SK-N-SH treated with all-trans-retinoic acid at 6 μM for 48 hours (cell line): ENCODE results near the gene CHRNA3.

Experiments used
- ATAC-seq: fragments of 200-7000 bp; cut with Tn5 transposase; 3 replicates; pipeline ENCODE4 v1.9.1; 2020; ENCODE audit warnings: mild to moderate bottlenecking, moderate library complexity
- BACH2 ChIP-seq: fragments of 250-450 bp; sonication (Bioruptor Pico); IDR thresholded peaks from 2 replicates; pipeline ENCODE4 v1.9.0; 2021; ENCODE audit warnings: mild to moderate bottlenecking, borderline replicate concordance
- CREB5 ChIP-seq: fragments of 250-450 bp; sonication (Bioruptor Pico); IDR thresholded peaks from 2 replicates; pipeline ENCODE4 v1.5.1; 2020; ENCODE audit warnings: low read depth, mild to moderate bottlenecking, moderate library complexity
- ESRRG ChIP-seq: fragments of 250-450 bp; sonication (Bioruptor Pico); IDR thresholded peaks from 2 replicates; pipeline ENCODE4 v1.6.1; 2021; ENCODE audit warnings: mild to moderate bottlenecking
- GLIS3 ChIP-seq: fragments of 250-450 bp; sonication (Bioruptor Pico); IDR thresholded peaks from 2 replicates; pipeline ENCODE4 v1.5.0; 2020; ENCODE audit warnings: mild to moderate bottlenecking, moderate library complexity
- ISL1 ChIP-seq: fragments of 250-450 bp; sonication (Bioruptor Pico); IDR thresholded peaks from 2 replicates; pipeline ENCODE4 v2.1.2; 2022; ENCODE audit warnings: mild to moderate bottlenecking, moderate library complexity
- OSR1 ChIP-seq: fragments of 250-450 bp; sonication (Bioruptor Pico); IDR thresholded peaks from 2 replicates; pipeline ENCODE4 v1.8.0; 2022; ENCODE audit warnings: moderate library complexity, mild to moderate bottlenecking, inconsistent platforms
- PATZ1 ChIP-seq: fragments of 250-450 bp; sonication (Bioruptor Pico); IDR thresholded peaks from 2 replicates; pipeline ENCODE4 v1.8.0; 2020; ENCODE audit warnings: mild to moderate bottlenecking, moderate library complexity, borderline replicate concordance
- PPARA ChIP-seq: fragments of 250-450 bp; sonication (Bioruptor Pico); IDR thresholded peaks from 2 replicates; pipeline ENCODE4 v1.5.0; 2020; ENCODE audit warnings: mild to moderate bottlenecking, borderline replicate concordance
- SNAI2 ChIP-seq: fragments of 250-450 bp; sonication (Bioruptor Pico); IDR thresholded peaks from 2 replicates; pipeline ENCODE4 v1.5.0; 2020; ENCODE audit warnings: mild to moderate bottlenecking, moderate library complexity
- TCF4 ChIP-seq: fragments of 250-450 bp; sonication (Bioruptor Pico); IDR thresholded peaks from 2 replicates; pipeline ENCODE4 v1.8.0; 2021; ENCODE audit warnings: mild to moderate bottlenecking, moderate library complexity, borderline replicate concordance
- TOX ChIP-seq: fragments of 250-450 bp; sonication (Bioruptor Pico); IDR thresholded peaks from 2 replicates; pipeline ENCODE4 v1.8.0; 2021; ENCODE audit warnings: mild to moderate bottlenecking, moderate library complexity, borderline replicate concordance
- TSHZ2 ChIP-seq: fragments of 250-450 bp; sonication (Bioruptor Pico); IDR thresholded peaks from 2 replicates; pipeline ENCODE4 v1.5.0; 2020; ENCODE audit warnings: mild to moderate bottlenecking, moderate library complexity
- ZC3H10 ChIP-seq: fragments of 250-450 bp; sonication (Bioruptor Pico); IDR thresholded peaks from 2 replicates; pipeline ENCODE4 v1.5.1; 2021; ENCODE audit warnings: mild to moderate bottlenecking, moderate library complexity
- ZFP3 ChIP-seq: fragments of 250-450 bp; sonication (Bioruptor Pico); IDR thresholded peaks from 2 replicates; pipeline ENCODE4 v1.5.0; 2020; ENCODE audit warnings: mild to moderate bottlenecking, moderate library complexity
- ZFP30 ChIP-seq: fragments of 450-650 bp; formaldehyde crosslinking; IDR thresholded peaks from 2 replicates; pipeline ENCODE4 v1.5.0; 2022; ENCODE audit warnings: mild to moderate bottlenecking, moderate library complexity
- ZNF565 ChIP-seq: fragments of 450-650 bp; formaldehyde crosslinking; conservative IDR thresholded peaks from 2 replicates; pipeline ENCODE4 v1.5.0; 2020; ENCODE audit warnings: low read depth, mild to moderate bottlenecking, moderate library complexity
- ZNF70 ChIP-seq: fragments of 450-650 bp; formaldehyde crosslinking; IDR thresholded peaks from 2 replicates; pipeline ENCODE4 v1.5.0; 2020; ENCODE audit warnings: mild to moderate bottlenecking, moderate library complexity
- ZNF8 ChIP-seq: fragments of 450-650 bp; formaldehyde crosslinking; IDR thresholded peaks from 2 replicates; pipeline ENCODE4 v1.5.0; 2020; ENCODE audit warnings: mild to moderate bottlenecking, moderate library complexity
- TF ChIP-seq, protein P1 (sequence below): fragments of 250-450 bp; sonication (Bioruptor Pico); IDR thresholded peaks from 2 replicates; pipeline ENCODE4 v1.8.0; 2021; ENCODE audit warnings: low read depth, mild to moderate bottlenecking, moderate library complexity, borderline replicate concordance

CHRNA3 gene

DNA sequence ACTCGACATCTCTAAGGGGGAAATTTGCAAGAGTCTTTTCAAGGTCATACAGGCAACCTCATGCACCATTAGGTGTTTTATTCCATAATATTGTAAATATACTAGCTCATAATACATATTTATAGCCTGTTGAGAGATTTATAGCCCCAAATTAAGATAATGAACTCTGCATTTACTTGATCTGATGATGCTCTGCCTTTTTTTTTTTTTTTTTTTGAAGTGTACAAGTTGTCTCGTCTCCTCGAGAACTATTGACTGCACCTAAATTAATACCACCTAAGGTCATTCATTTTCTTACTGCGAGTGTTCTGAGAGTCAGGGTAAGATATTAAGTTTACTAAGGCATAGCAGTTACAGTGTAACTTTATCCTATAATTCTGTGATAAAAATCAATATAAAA, 49.4 kb downstream of the CHRNA3 start:
- no peak for ATAC-seq
- TF ChIP-seq PATZ1 (CRISPR knock-in tag) (no peak), CREB5 (CRISPR knock-in tag) (no peak), TOX (CRISPR knock-in tag) (no peak), ZNF8 (CRISPR knock-in tag) (no peak), ISL1 (no peak), ZFP30 (CRISPR knock-in tag) (no peak), ZC3H10 (CRISPR knock-in tag) (no peak), TCF4 (no peak), PPARA (CRISPR knock-in tag) (no peak), TSHZ2 (CRISPR knock-in tag) (no peak)

DNA sequence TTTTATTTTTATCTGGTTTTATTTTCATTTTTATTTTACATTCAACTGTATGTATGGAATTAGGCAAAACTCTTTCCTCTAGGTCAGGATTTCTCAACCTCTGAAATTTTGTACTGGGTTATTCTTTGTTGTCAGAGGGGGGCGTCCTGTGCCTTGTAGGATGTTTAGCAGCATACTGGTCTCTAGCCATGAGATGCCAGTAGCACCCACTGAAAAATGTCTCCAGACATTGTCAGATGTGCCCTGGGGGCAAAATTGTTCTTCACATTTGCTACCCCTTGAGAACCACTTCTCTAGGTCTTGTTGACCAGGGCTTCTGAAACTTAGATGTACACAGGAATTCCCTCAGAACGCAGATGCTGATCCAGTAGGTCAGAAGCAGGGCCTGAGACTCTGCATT, 50.1 kb downstream of the CHRNA3 start:
- ATAC-seq = no peak
- no peak for TF ChIP-seq ZFP3 (CRISPR knock-in tag)
- no peak for TF ChIP-seq ESRRG (CRISPR knock-in tag)
- no peak for TF ChIP-seq ZNF8 (CRISPR knock-in tag)

GRCh38 chr15:78567531-78567930, 53.3 kb downstream of the CHRNA3 start:
- ATAC-seq = no peak
- no peak for TF ChIP-seq PATZ1 (CRISPR knock-in tag)
- no peak for TF ChIP-seq SNAI2 (CRISPR knock-in tag)
- no peak for TF ChIP-seq ZNF8 (CRISPR knock-in tag)
- no peak for TF ChIP-seq OSR1 (CRISPR knock-in tag)
- no peak for TF ChIP-seq ISL1
- TF ChIP-seq PPARA (CRISPR knock-in tag) = no peak
- no peak for TF ChIP-seq ZNF565 (CRISPR knock-in tag)
- TF ChIP-seq, protein P1, sequence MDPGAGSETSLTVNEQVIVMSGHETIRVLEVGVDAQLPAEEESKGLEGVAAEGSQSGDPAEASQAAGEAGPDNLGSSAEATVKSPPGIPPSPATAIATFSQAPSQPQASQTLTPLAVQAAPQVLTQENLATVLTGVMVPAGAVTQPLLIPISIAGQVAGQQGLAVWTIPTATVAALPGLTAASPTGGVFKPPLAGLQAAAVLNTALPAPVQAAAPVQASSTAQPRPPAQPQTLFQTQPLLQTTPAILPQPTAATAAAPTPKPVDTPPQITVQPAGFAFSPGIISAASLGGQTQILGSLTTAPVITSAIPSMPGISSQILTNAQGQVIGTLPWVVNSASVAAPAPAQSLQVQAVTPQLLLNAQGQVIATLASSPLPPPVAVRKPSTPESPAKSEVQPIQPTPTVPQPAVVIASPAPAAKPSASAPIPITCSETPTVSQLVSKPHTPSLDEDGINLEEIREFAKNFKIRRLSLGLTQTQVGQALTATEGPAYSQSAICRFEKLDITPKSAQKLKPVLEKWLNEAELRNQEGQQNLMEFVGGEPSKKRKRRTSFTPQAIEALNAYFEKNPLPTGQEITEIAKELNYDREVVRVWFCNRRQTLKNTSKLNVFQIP (CRISPR knock-in tag) = no peak
- TF ChIP-seq BACH2 (CRISPR knock-in tag) = no peak
- no peak for TF ChIP-seq GLIS3
- no peak for TF ChIP-seq ZNF70 (CRISPR knock-in tag)
- TF ChIP-seq TCF4 = no peak
- no peak for TF ChIP-seq TOX (CRISPR knock-in tag)
- no peak for TF ChIP-seq ZC3H10 (CRISPR knock-in tag)
- TF ChIP-seq CREB5 (CRISPR knock-in tag) = no peak
- TF ChIP-seq, all 23 proteins: peak for 0
